HG02943 (cell line): Measurements from ENCODE around the gene ADAM19.

Experiments used
- ATAC-seq: cut with Tn5 transposase; IDR thresholded peaks from one replicate; pipeline ENCODE4 v1.9.1; 2021; ENCODE audit warnings: mild to moderate bottlenecking, low read depth, moderate library complexity; ENCODE audit not compliant: unreplicated experiment

ADAM19 gene

GRCh38 chr5:157575381-157576020 lies at the start of gene ADAM19:
Gene ADAM19, minus strand, starts transcription at chr5:157575775. Its CDS starts 79 bp downstream, at chr5:157575696.
- no peak for ATAC-seq

- no peak for ATAC-seq
Observed at GRCh38 chr5:157624144-157624543, 48.6 kb upstream of the ADAM19 start.

GRCh38 chr5:157620776-157621175 lies 45.2 kb upstream of the ADAM19 start:
- no peak for ATAC-seq

GRCh38 chr5:157618191-157618765 lies 42.7 kb upstream of the ADAM19 start:
- no peak for ATAC-seq

GRCh38 chr5:157616785-157617184 lies 41.2 kb upstream of the ADAM19 start:
- ATAC-seq: no peak

- no peak for ATAC-seq
Observed at GRCh38 chr5:157613385-157614245, 38.0 kb upstream of the ADAM19 start.

- ATAC-seq: no peak
Observed at GRCh38 chr5:157612581-157612980, 37.0 kb upstream of the ADAM19 start.

GRCh38 chr5:157611571-157612476 lies 36.2 kb upstream of the ADAM19 start:
- ATAC-seq: no peak

GRCh38 chr5:157610990-157611389 lies 35.4 kb upstream of the ADAM19 start:
- no peak for ATAC-seq

GRCh38 chr5:157608972-157609565 lies 33.5 kb upstream of the ADAM19 start:
- no peak for ATAC-seq

- no peak for ATAC-seq
Observed at GRCh38 chr5:157607371-157608161, 32.0 kb upstream of the ADAM19 start.

GRCh38 chr5:157606046-157606445 lies 30.5 kb upstream of the ADAM19 start:
- no peak for ATAC-seq

- no peak for ATAC-seq
Observed at GRCh38 chr5:157603333-157604190, 28.0 kb upstream of the ADAM19 start.

GRCh38 chr5:157602505-157602904 lies 26.9 kb upstream of the ADAM19 start:
- peak; percentile 59 for ATAC-seq

GRCh38 chr5:157600252-157600651 lies 24.7 kb upstream of the ADAM19 start:
- ATAC-seq: no peak

GRCh38 chr5:157599565-157599964 lies 24.0 kb upstream of the ADAM19 start:
- ATAC-seq: no peak

- ATAC-seq: no peak
Observed at GRCh38 chr5:157598350-157598936, 22.9 kb upstream of the ADAM19 start.

GRCh38 chr5:157597277-157597676 lies 21.7 kb upstream of the ADAM19 start:
- ATAC-seq: no peak
